Trophoblast cell (in vitro differentiated cells and primary cell): ENCODE data around the gene RNF44.

Experiments used
- DNase-seq, 2 donors: peaks; one replicate each; pipeline ENCODE4 v3.0.0-alpha.2; 2016
- H2AFZ ChIP-seq: 2 replicates; pipeline ENCODE4 v1.6.1; 2013; ENCODE audit warnings: low read length, moderate library complexity, mild to moderate bottlenecking; ENCODE audit not compliant: insufficient read depth, poor library complexity
- H2AK5ac ChIP-seq: 2 replicates; pipeline ENCODE4 v1.6.1; 2013; ENCODE audit warnings: mild to moderate bottlenecking, low read length
- H2BK120ac ChIP-seq: 2 replicates; pipeline ENCODE4 v1.6.1; 2013; ENCODE audit warnings: low read length, mild to moderate bottlenecking, moderate library complexity; ENCODE audit not compliant: insufficient read depth, poor library complexity
- H2BK12ac ChIP-seq: 2 replicates; pipeline ENCODE4 v1.6.1; 2013; ENCODE audit warnings: mild to moderate bottlenecking, low read length, moderate library complexity
- H2BK5ac ChIP-seq: 2 replicates; pipeline ENCODE4 v1.6.1; 2013; ENCODE audit warnings: low read length, low read depth, moderate library complexity, mild to moderate bottlenecking; ENCODE audit not compliant: poor library complexity
- H3K14ac ChIP-seq: 2 replicates; pipeline ENCODE4 v1.6.1; 2013; ENCODE audit warnings: mild to moderate bottlenecking, low read length
- H3K18ac ChIP-seq: 2 replicates; pipeline ENCODE4 v1.6.1; 2013; ENCODE audit warnings: mild to moderate bottlenecking, low read length
- H3K23ac ChIP-seq: 2 replicates; pipeline ENCODE4 v1.6.1; 2013; ENCODE audit warnings: low read length
- H3K27ac ChIP-seq: 2 replicates; pipeline ENCODE4 v1.5.1; 2013; ENCODE audit warnings: low read depth, mild to moderate bottlenecking, inconsistent platforms, low read length, moderate library complexity
- H3K27me3 ChIP-seq: 2 replicates; pipeline ENCODE4 v1.6.1; 2013; ENCODE audit warnings: inconsistent platforms, mild to moderate bottlenecking, low read length, moderate library complexity; ENCODE audit not compliant: insufficient read depth
- H3K36me3 ChIP-seq, 2 experiments: 1 replicate in 1 of 2; 2 replicates in 1 of 2; pipeline ENCODE4 v1.6.1; 2013; ENCODE audit warnings: low read length in 2 of 2, mild to moderate bottlenecking in 2 of 2, moderate library complexity in 1 of 2; ENCODE audit not compliant: insufficient read depth in 2 of 2, control insufficient read depth in 1 of 2
- H3K4ac ChIP-seq: 2 replicates; pipeline ENCODE4 v1.6.1; 2013; ENCODE audit warnings: low read depth, mild to moderate bottlenecking, low read length, moderate library complexity
- H3K4me1 ChIP-seq, 2 experiments: 1 replicate in 1 of 2; 2 replicates in 1 of 2; pipeline ENCODE4 v1.6.1; 2013; ENCODE audit warnings: low read length in 2 of 2, mild to moderate bottlenecking in 2 of 2, moderate library complexity in 1 of 2; ENCODE audit not compliant: insufficient read depth in 2 of 2, control insufficient read depth in 1 of 2
- H3K4me2 ChIP-seq: 2 replicates; pipeline ENCODE4 v1.6.1; 2013; ENCODE audit warnings: inconsistent platforms, mild to moderate bottlenecking, low read length, moderate library complexity
- H3K4me3 ChIP-seq: 2 replicates; pipeline ENCODE4 v1.5.1; 2013; ENCODE audit warnings: mild to moderate bottlenecking, low read depth, low read length, inconsistent platforms
- H3K79me1 ChIP-seq: one replicate; pipeline ENCODE4 v1.6.1; 2013; ENCODE audit warnings: low read length
- H3K79me2 ChIP-seq: 2 replicates; pipeline ENCODE4 v1.6.1; 2013; ENCODE audit warnings: low read length, mild to moderate bottlenecking; ENCODE audit not compliant: control insufficient read depth, insufficient read depth, poor library complexity
- H3K9ac ChIP-seq: 2 replicates; pipeline ENCODE4 v1.6.1; 2013; ENCODE audit warnings: mild to moderate bottlenecking, low read length
- H3K9me3 ChIP-seq: 2 replicates; pipeline ENCODE4 v1.6.1; 2013; ENCODE audit warnings: low read depth, mild to moderate bottlenecking, control low read depth, inconsistent platforms, low read length; ENCODE audit not compliant: insufficient read depth
- H4K12ac ChIP-seq: 2 replicates; pipeline ENCODE4 v1.6.1; 2013; ENCODE audit warnings: low read depth, mild to moderate bottlenecking, low read length, moderate library complexity
- H4K8ac ChIP-seq: 2 replicates; pipeline ENCODE4 v1.6.1; 2013; ENCODE audit warnings: low read depth, mild to moderate bottlenecking, low read length, moderate library complexity
- H4K91ac ChIP-seq: one replicate; pipeline ENCODE4 v1.6.1; 2013; ENCODE audit warnings: low read depth, mild to moderate bottlenecking, low read length, moderate library complexity
- WGBS: extraction: QIAGEN DNeasy Blood & Tissue Kit; methylation state at CpG from one replicate; pipeline ENCODE4 v1.1.7; 2013; ENCODE audit warnings: missing lambda C conversion rate; ENCODE audit not compliant: insufficient read length, insufficient coverage; ENCODE audit errors: extremely low coverage; 5-methylcytosine and 5-hydroxymethylcytosine counted together

The RNF44 gene

GRCh38 chr5:176548967-176549444 is 11.8 kb upstream of the RNF44 start, which contains the start of gene CDHR2:
Gene CDHR2, plus strand, starts transcription at chr5:176549342. Its CDS starts 16,011 bp downstream, at chr5:176565353.
- Histone ChIP-seq H3K9me3 (no peaks in the 10 kb centered on the region), H2BK5ac (no peak within 1 kb of the TSS), H2BK12ac (no peak within 1 kb of the TSS), H3K4ac (no peak within 1 kb of the TSS), H2AK5ac (no peak within 1 kb of the TSS), H3K18ac (no peak within 1 kb of the TSS), H3K23ac (no peak within 1 kb of the TSS), H2AFZ (no peak within 1 kb of the TSS), H3K9ac (no peak within 1 kb of the TSS), H3K14ac (no peak within 1 kb of the TSS), H3K79me2 (no peaks in the 10 kb centered on the region), H3K4me3 (no peak within 1 kb of the TSS), H3K4me1 (peaks cover 0 to under 1% of the 10 kb centered on the region in 2 experiments), H3K79me1 (no peaks in the 10 kb centered on the region), H3K36me3 (no peaks in the 10 kb centered on the region), H3K27ac (no peak within 1 kb of the TSS), H3K4me2 (no peak within 1 kb of the TSS), H4K12ac (no peak within 1 kb of the TSS), H4K91ac (no peak within 1 kb of the TSS), H2BK120ac (no peak within 1 kb of the TSS), H4K8ac (no peak within 1 kb of the TSS), H3K27me3 (no peaks in the 10 kb centered on the region)
- WGBS = no CpG with 5 or more reads among the region's 18 CpGs
- no peak for DNase-seq

GRCh38 chr5:176547802-176548201 is 10.6 kb upstream of the RNF44 start:
- Histone ChIP-seq H3K79me1 (peaks cover 3% of the 10 kb centered on the region), H2BK5ac (no peak overlapping the region), H3K27me3 (no peaks in the 10 kb centered on the region), H2AK5ac (no peak overlapping the region), H3K9ac (no peak overlapping the region), H3K79me2 (no peaks in the 10 kb centered on the region), H3K4me3 (no peak overlapping the region), H3K36me3 (no peaks in the 10 kb centered on the region), H2AFZ (no peak overlapping the region), H4K12ac (no peak overlapping the region), H3K14ac (no peak overlapping the region), H3K4ac (no peak overlapping the region), H3K4me1 (peaks cover 0 to 5% of the 10 kb centered on the region in 2 experiments), H3K4me2 (no peak overlapping the region), H4K91ac (no peak overlapping the region), H3K27ac (no peak overlapping the region), H3K23ac (no peak overlapping the region), H4K8ac (no peak overlapping the region), H2BK12ac (no peak overlapping the region), H3K9me3 (no peaks in the 10 kb centered on the region), H2BK120ac (no peak overlapping the region), H3K18ac (no peak overlapping the region)
- WGBS = no CpG with 5 or more reads among the region's 8 CpGs
- DNase-seq = peak in 1 of 2 donors; percentile 28

- Histone ChIP-seq H3K27ac (no peak overlapping the region), H3K14ac (no peak overlapping the region), H3K4ac (no peak overlapping the region), H2BK5ac (no peak overlapping the region), H2AK5ac (no peak overlapping the region), H3K27me3 (no peaks in the 10 kb centered on the region), H4K8ac (no peak overlapping the region), H3K9me3 (peaks cover 3% of the 10 kb centered on the region), H2BK12ac (no peak overlapping the region), H2BK120ac (no peak overlapping the region), H3K4me3 (no peak overlapping the region), H3K18ac (no peak overlapping the region), H3K23ac (no peak overlapping the region), H4K91ac (no peak overlapping the region), H3K79me1 (peaks cover 11% of the 10 kb centered on the region), H2AFZ (no peak overlapping the region), H3K4me2 (no peak overlapping the region), H3K79me2 (no peaks in the 10 kb centered on the region), H3K4me1 (peaks cover 11 to 19% of the 10 kb centered on the region in 2 experiments), H3K36me3 (no peaks in the 10 kb centered on the region), H4K12ac (no peak overlapping the region), H3K9ac (no peak overlapping the region)
- WGBS = no CpG with 5 or more reads among the region's 13 CpGs
- DNase-seq = no peak
These were observed 8.7 kb upstream of the RNF44 start for GRCh38 chr5:176545737-176546509.

DNA sequence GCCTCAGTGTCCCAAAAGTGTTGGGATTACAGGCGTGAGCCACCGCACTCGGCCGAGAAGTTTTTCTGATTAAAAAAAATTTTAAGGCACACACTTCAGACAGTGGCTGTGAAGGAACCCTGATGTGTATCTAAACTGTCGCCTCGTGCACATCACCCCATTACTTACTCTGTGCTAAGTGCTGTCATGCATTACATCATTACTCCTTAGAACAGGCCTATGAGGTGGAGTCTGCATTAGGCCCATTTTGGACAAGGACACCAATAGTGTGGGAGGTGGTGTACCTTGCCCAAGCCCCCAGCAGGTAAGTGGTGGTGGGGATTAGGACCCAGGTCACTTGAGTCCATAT is 8.2 kb upstream of the RNF44 start:
- no peak overlapping the region for H3K27ac ChIP-seq
- no peak overlapping the region for H2BK5ac ChIP-seq
- no peak overlapping the region for H4K8ac ChIP-seq
- no peak overlapping the region for H3K23ac ChIP-seq
- H3K79me1 ChIP-seq = peaks cover 11% of the 10 kb centered on the region
- H3K36me3 ChIP-seq = no peaks in the 10 kb centered on the region
- no peak overlapping the region for H3K18ac ChIP-seq
- H3K4me1 ChIP-seq = peaks cover 11 to 19% of the 10 kb centered on the region in 2 experiments
- no peaks in the 10 kb centered on the region for H3K27me3 ChIP-seq
- no peak overlapping the region for H2BK120ac ChIP-seq
- no peak overlapping the region for H3K14ac ChIP-seq
- H4K12ac ChIP-seq = no peak overlapping the region
- WGBS = no CpG with 5 or more reads among the region's 6 CpGs
- no peak overlapping the region for H3K4ac ChIP-seq
- no peak overlapping the region for H2AK5ac ChIP-seq
- H3K9me3 ChIP-seq = peaks cover 3% of the 10 kb centered on the region
- H2BK12ac ChIP-seq = no peak overlapping the region
- H3K4me3 ChIP-seq = no peak overlapping the region
- DNase-seq = no peak
- no peak overlapping the region for H3K9ac ChIP-seq
- no peak overlapping the region for H4K91ac ChIP-seq
- no peaks in the 10 kb centered on the region for H3K79me2 ChIP-seq
- H3K4me2 ChIP-seq = no peak overlapping the region
- no peak overlapping the region for H2AFZ ChIP-seq
